ENCODE results near the gene STX10. TPM values are rescaled to one million over a fixed set of nuclear protein-coding genes. Genes with fewer than 3 reads are reported as not detected.

The STX10 gene
- total and polyA plus RNA-seq, 2 donors (not counting 1 experiment from before 2014, with no cell fraction given): 48.9 to 69.2 TPM

DNA sequence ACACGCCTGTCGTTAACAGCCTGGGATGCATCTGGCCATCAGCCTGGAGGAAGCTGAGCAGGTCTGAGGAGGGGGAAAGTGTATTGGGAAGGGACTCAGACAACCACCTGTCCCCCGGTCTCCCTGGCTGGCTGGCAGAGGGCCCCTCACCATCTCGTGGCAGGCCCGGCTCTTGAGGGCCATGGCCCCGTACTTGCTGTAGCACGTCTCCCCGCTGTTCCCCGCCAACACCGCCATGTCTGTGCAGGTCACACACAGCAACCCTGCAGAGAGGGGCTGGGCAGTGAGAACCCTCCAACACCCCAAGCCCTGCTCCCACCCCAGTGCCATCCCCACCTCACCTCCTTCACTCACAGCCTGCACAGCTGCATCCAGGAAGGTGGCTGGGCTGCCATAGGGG, 37.6 kb downstream of the STX10 start:
- Histone ChIP-seq H3K9me3 (ENCODE audit: control insufficient read depth, insufficient read depth, low read depth, low read length) (no peaks in the 10 kb centered on the region), H3K27ac (ENCODE audit: insufficient read depth, low read length) (no peak overlapping the region), H3K4me2 (ENCODE audit: extremely low read depth, insufficient read depth, low read length) (no peak overlapping the region), H3K79me2 (ENCODE audit: control insufficient read depth, insufficient read depth, low read length) (peaks cover 12% of the 10 kb centered on the region), H2AFZ (ENCODE audit: low read length) (no peak overlapping the region), H3K9ac (ENCODE audit: insufficient read depth, low read length) (no peak overlapping the region), H3K27me3 (ENCODE audit: control insufficient read depth, insufficient read depth, low read length) (no peaks in the 10 kb centered on the region), H3K36me3 (ENCODE audit: control insufficient read depth, insufficient read depth, low read length) (peaks cover 10% of the 10 kb centered on the region), H3K4me3 (replicated peaks in 1 of 4; ENCODE audit: control extremely low read depth in 1 of 4, insufficient read depth in 1 of 4, low read depth in 3 of 4, low read length in 4 of 4) (no peak overlapping the region), H4K20me1 (ENCODE audit: control insufficient read depth, extremely low read depth, insufficient read depth, low read length) (no peaks in the 10 kb centered on the region), H3K4me1 (ENCODE audit: control insufficient read depth, extremely low read depth, insufficient read depth, low read length) (peaks cover 2% of the 10 kb centered on the region)
- no peak for DNase-seq (ENCODE audit: low read depth in 2 of 2)
- TF ChIP-seq, protein P1, sequence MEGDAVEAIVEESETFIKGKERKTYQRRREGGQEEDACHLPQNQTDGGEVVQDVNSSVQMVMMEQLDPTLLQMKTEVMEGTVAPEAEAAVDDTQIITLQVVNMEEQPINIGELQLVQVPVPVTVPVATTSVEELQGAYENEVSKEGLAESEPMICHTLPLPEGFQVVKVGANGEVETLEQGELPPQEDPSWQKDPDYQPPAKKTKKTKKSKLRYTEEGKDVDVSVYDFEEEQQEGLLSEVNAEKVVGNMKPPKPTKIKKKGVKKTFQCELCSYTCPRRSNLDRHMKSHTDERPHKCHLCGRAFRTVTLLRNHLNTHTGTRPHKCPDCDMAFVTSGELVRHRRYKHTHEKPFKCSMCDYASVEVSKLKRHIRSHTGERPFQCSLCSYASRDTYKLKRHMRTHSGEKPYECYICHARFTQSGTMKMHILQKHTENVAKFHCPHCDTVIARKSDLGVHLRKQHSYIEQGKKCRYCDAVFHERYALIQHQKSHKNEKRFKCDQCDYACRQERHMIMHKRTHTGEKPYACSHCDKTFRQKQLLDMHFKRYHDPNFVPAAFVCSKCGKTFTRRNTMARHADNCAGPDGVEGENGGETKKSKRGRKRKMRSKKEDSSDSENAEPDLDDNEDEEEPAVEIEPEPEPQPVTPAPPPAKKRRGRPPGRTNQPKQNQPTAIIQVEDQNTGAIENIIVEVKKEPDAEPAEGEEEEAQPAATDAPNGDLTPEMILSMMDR (conservative IDR thresholded peaks at IDR 0.05 in 1 of 2, IDR thresholded peaks at IDR 0.05 in 1 of 2; ENCODE audit: low read depth in 1 of 2, low read length in 2 of 2): no peak
- TF ChIP-seq EZH2 (IDR thresholded peaks at IDR 0.05; ENCODE audit: low read length, missing control alignments): no peak

DNA sequence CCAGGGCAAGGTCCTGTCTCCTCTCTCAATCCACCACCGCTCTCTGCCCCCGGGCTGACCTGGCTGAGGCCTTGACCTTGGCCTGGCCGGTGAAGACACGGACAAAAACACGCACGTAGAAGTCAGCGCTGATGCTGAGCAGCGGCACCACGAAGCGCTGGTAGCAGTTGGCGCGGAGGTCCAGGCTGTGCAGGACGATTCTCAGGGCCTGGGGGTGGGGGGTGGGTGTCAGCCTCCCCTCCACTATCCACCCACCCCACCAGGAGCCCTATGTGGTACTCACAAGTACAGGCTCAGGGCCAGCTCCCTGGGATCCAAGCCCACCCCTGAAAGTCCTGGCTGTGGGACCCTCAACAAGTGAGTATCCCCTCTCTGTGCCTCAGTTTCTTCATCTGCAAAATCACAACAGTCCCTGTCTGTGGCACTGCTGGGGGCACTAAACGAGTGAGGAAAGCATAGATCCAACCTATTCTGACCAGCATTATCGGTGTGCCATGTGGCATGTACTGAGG, 40.0 kb downstream of the STX10 start:
- Histone ChIP-seq H3K9ac (ENCODE audit: insufficient read depth, low read length) (no peak overlapping the region), H3K4me2 (ENCODE audit: extremely low read depth, insufficient read depth, low read length) (no peak overlapping the region), H3K4me3 (replicated peaks in 1 of 4; ENCODE audit: control extremely low read depth in 1 of 4, insufficient read depth in 1 of 4, low read depth in 3 of 4, low read length in 4 of 4) (no peak overlapping the region), H4K20me1 (ENCODE audit: control insufficient read depth, extremely low read depth, insufficient read depth, low read length) (no peaks in the 10 kb centered on the region), H3K9me3 (ENCODE audit: control insufficient read depth, insufficient read depth, low read depth, low read length) (no peaks in the 10 kb centered on the region), H2AFZ (ENCODE audit: low read length) (no peak overlapping the region), H3K27ac (ENCODE audit: insufficient read depth, low read length) (no peak overlapping the region), H3K36me3 (ENCODE audit: control insufficient read depth, insufficient read depth, low read length) (peaks cover 13% of the 10 kb centered on the region), H3K27me3 (ENCODE audit: control insufficient read depth, insufficient read depth, low read length) (no peaks in the 10 kb centered on the region), H3K79me2 (ENCODE audit: control insufficient read depth, insufficient read depth, low read length) (peaks cover 1% of the 10 kb centered on the region), H3K4me1 (ENCODE audit: control insufficient read depth, extremely low read depth, insufficient read depth, low read length) (no peaks in the 10 kb centered on the region)
- no peak for DNase-seq (ENCODE audit: low read depth in 2 of 2)
- TF ChIP-seq, protein P1 (conservative IDR thresholded peaks at IDR 0.05 in 1 of 2, IDR thresholded peaks at IDR 0.05 in 1 of 2; ENCODE audit: low read depth in 1 of 2, low read length in 2 of 2): no peak
- no peak for TF ChIP-seq EZH2 (IDR thresholded peaks at IDR 0.05; ENCODE audit: low read length, missing control alignments)

GRCh38 chr19:13109361-13110098, 40.6 kb downstream of the STX10 start:
- Histone ChIP-seq H3K4me1 (ENCODE audit: control insufficient read depth, extremely low read depth, insufficient read depth, low read length) (no peaks in the 10 kb centered on the region), H3K27ac (ENCODE audit: insufficient read depth, low read length) (no peak overlapping the region), H3K9me3 (ENCODE audit: control insufficient read depth, insufficient read depth, low read depth, low read length) (no peaks in the 10 kb centered on the region), H3K79me2 (ENCODE audit: control insufficient read depth, insufficient read depth, low read length) (no peaks in the 10 kb centered on the region), H3K9ac (ENCODE audit: insufficient read depth, low read length) (no peak overlapping the region), H3K4me2 (ENCODE audit: extremely low read depth, insufficient read depth, low read length) (no peak overlapping the region), H2AFZ (ENCODE audit: low read length) (no peak overlapping the region), H3K36me3 (ENCODE audit: control insufficient read depth, insufficient read depth, low read length) (peaks cover 19% of the 10 kb centered on the region), H3K27me3 (ENCODE audit: control insufficient read depth, insufficient read depth, low read length) (no peaks in the 10 kb centered on the region), H3K4me3 (replicated peaks in 1 of 4; ENCODE audit: control extremely low read depth in 1 of 4, insufficient read depth in 1 of 4, low read depth in 3 of 4, low read length in 4 of 4) (no peak overlapping the region), H4K20me1 (ENCODE audit: control insufficient read depth, extremely low read depth, insufficient read depth, low read length) (no peaks in the 10 kb centered on the region)
- DNase-seq (ENCODE audit: low read depth in 2 of 2): no peak
- no peak for TF ChIP-seq EZH2 (IDR thresholded peaks at IDR 0.05; ENCODE audit: low read length, missing control alignments)
- TF ChIP-seq, protein P1 (conservative IDR thresholded peaks at IDR 0.05 in 1 of 2, IDR thresholded peaks at IDR 0.05 in 1 of 2; ENCODE audit: low read depth in 1 of 2, low read length in 2 of 2): no peak

All from fibroblast of lung (primary cell).